Transverse colon (tissue), 4 donors: ENCODE results near the gene TRABD2B. TPM values are rescaled to one million over a fixed set of nuclear protein-coding genes. Genes with fewer than 3 reads are reported as not detected.

Experiments
- DNase-seq: peaks from one replicate; pipeline ENCODE4 v3.0.0-alpha.2; 2019
- H3K27ac ChIP-seq, 4 donors: fragments of 200-600 bp; sonication (generic); 2 replicates each; pipeline ENCODE4 v1.5.1; 2016 to 2018; ENCODE audit warnings: inconsistent platforms in 4 of 4
- H3K27me3 ChIP-seq: fragments of 200-600 bp; sonication (generic); 2 replicates; pipeline ENCODE4 v1.5.1; 2017; ENCODE audit warnings: inconsistent platforms
- H3K36me3 ChIP-seq, 4 donors: fragments of 200-600 bp; sonication (generic); 2 replicates each; pipeline ENCODE4 v1.5.1; 2017 to 2019; ENCODE audit warnings: inconsistent platforms in 4 of 4
- H3K4me1 ChIP-seq, 4 donors: fragments of 200-600 bp; sonication (generic); 2 replicates each; pipeline ENCODE4 v1.5.1; 2017 to 2020; ENCODE audit warnings: inconsistent platforms in 4 of 4
- H3K4me3 ChIP-seq, 4 donors: fragments of 200-600 bp; sonication (generic); 1 replicate in 1 of 4; 2 replicates in 3 of 4; pipeline versions ENCODE4 v1.5.1 to v1.6.1; 2017 to 2019; ENCODE audit warnings: inconsistent platforms in 4 of 4
- H3K9me3 ChIP-seq, 2 donors: fragments of 200-600 bp; sonication (generic); 2 replicates each; pipeline ENCODE4 v1.5.1; 2017 to 2019; ENCODE audit warnings: inconsistent platforms in 2 of 2
- EP300 ChIP-seq: sonication (generic); formaldehyde crosslinking; IDR thresholded peaks from one replicate; pipeline ENCODE4 v1.6.1; 2017; ENCODE audit warnings: antibody characterized with exemption, low read depth
- POLR2A ChIP-seq: fragments of 450-650 bp; IDR thresholded peaks from one replicate; pipeline ENCODE4 v1.6.1; 2016; ENCODE audit warnings: antibody characterized with exemption, mild to moderate bottlenecking, moderate library complexity
- POLR2AphosphoS5 ChIP-seq, 3 donors: sonication (generic); formaldehyde crosslinking; IDR thresholded peaks; one replicate each; pipeline ENCODE4 v1.6.1; 2016; ENCODE audit warnings: antibody characterized with exemption in 3 of 3
- WGBS, 2 donors: methylation state at CpG; one replicate each; pipeline ENCODE4 v1.1.5; 2018; ENCODE audit warnings: low coverage in 1 of 2; 5-methylcytosine and 5-hydroxymethylcytosine counted together
- in situ Hi-C, 4 donors: fragments of 200-750 bp; cut with MboI; loops; one replicate each; pipeline versions ENCODE4 v1.15.0 to v1.15.1; 2017; ENCODE audit warnings: low sequenced_read_pairs in 3 of 4, low pct_ligation_motif_present in 1 of 4, low pct_unique_long_range_greater_than_20kb in 1 of 4
- intact Hi-C: fragments of 100-400 bp; cut with DNase I; formaldehyde crosslinking; loops from one replicate; pipeline ENCODE4 v1.15.1; 2023; ENCODE audit warnings: low total_unique reads
- total RNA-seq, 4 donors: library from RNA; depleted of rRNA; stranded (reverse); fragments of >200 nt; gene quantifications; one replicate each; pipeline ENCODE4 v1.1.0, GENCODE V29; 2016
- TF ChIP-seq, protein P1 (sequence below), 5 experiments: fragments of 200-600 bp in 3 of 5; fragments of 450-650 bp in 2 of 5; sonication (generic) in 3 of 5; IDR thresholded peaks; 1 replicate in 2 of 5; 2 replicates in 3 of 5; pipeline ENCODE4 v1.5.1; 2016 to 2017; ENCODE audit warnings: antibody characterized with exemption in 5 of 5, inconsistent platforms in 3 of 5, mild to moderate bottlenecking in 2 of 5, moderate library complexity in 1 of 5

The TRABD2B gene
- total RNA-seq, 4 donors from 2014 or later, result 0.27 to 0.48 (median 0.37) TPM; not detected in 1

DNA sequence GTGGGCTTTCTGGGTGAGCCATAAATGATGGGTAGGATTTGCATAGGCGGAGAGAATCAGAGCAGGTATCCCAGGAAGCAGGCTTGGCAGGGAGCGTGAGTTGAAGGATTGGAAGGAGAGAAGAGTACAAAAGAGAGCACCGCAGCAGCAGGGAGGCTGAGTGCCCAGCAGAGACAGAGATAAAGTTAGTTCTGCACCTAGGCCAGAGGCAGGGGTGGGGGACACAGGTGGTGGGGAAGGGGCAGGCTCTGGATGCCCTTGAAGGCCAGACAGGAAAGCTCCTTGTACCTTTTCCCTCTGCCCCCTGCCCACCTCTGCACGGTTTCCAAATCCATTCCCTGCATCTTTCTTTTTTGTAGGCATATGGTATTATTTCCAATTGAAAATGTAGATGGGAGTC lies 33.0 kb upstream of the TRABD2B start:
- no peak overlapping the region for H3K4me3 ChIP-seq
- TF ChIP-seq POLR2A (no peak), POLR2AphosphoS5 (IDR thresholded peaks at IDR 0.05) (no peak), EP300 (no peak)
- TF ChIP-seq, protein P1, sequence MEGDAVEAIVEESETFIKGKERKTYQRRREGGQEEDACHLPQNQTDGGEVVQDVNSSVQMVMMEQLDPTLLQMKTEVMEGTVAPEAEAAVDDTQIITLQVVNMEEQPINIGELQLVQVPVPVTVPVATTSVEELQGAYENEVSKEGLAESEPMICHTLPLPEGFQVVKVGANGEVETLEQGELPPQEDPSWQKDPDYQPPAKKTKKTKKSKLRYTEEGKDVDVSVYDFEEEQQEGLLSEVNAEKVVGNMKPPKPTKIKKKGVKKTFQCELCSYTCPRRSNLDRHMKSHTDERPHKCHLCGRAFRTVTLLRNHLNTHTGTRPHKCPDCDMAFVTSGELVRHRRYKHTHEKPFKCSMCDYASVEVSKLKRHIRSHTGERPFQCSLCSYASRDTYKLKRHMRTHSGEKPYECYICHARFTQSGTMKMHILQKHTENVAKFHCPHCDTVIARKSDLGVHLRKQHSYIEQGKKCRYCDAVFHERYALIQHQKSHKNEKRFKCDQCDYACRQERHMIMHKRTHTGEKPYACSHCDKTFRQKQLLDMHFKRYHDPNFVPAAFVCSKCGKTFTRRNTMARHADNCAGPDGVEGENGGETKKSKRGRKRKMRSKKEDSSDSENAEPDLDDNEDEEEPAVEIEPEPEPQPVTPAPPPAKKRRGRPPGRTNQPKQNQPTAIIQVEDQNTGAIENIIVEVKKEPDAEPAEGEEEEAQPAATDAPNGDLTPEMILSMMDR (IDR thresholded peaks at IDR 0.05), result no peak
- no peak overlapping the region for H3K27ac ChIP-seq
- 81 to 95% methylated on average over 4 of the region's 4 CpGs for WGBS, 2 donors
- H3K27me3 ChIP-seq, result no peaks in the 10 kb centered on the region
- in situ Hi-C loops, result no loop called here
- no peak for DNase-seq
- H3K4me1 ChIP-seq, result no peaks in the 10 kb centered on the region
- intact Hi-C loops, result no loop called here
- no peaks in the 10 kb centered on the region for H3K9me3 ChIP-seq
- no peaks in the 10 kb centered on the region for H3K36me3 ChIP-seq

DNA sequence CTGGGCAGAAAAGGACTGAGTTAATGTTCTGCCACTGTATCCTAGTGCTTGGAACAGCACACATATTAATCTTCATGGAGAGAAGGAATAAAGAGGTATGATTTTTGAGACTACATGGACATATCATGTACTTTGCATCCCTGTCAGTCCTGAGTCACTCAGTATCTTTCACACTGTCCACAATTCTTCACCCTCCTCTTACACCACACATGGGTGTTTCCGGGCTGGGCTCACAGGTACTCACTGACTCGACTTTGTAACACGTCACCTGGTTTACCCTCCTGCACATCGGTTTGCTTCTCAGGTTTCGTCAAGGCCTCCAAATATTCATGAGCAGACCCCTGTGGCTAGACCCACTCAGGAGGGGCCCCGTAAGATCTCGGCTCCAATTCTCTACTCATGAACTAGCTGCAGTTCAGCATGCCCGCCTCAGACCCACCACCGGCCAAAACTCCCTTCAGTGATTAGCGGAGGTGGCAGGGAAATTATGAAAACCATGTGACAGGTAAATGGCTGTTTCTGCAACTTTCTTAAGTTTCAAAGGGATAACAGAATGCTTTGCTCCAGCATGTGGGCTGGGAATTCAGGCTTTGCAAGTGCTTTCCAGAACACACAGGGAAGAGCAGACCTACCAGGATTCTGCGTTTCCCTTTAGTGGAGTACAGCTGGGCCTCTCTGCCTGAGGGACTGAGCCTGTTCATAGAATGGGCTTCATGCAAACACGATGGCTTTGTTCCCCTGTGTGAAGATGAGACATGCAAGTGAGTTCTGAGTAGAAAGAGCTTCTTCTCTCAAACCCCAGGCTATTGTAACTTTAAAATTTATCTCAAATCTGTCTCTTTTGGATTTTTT lies 31.3 kb upstream of the TRABD2B start:
- H3K36me3 ChIP-seq, result no peaks in the 10 kb centered on the region
- H3K4me1 ChIP-seq, result no peaks in the 10 kb centered on the region
- TF ChIP-seq POLR2A (no peak), EP300 (no peak), POLR2AphosphoS5 (IDR thresholded peaks at IDR 0.05) (no peak)
- TF ChIP-seq, protein P1 (IDR thresholded peaks at IDR 0.05), result no peak
- no peak overlapping the region for H3K27ac ChIP-seq
- no peaks in the 10 kb centered on the region for H3K27me3 ChIP-seq
- no peaks in the 10 kb centered on the region for H3K9me3 ChIP-seq
- WGBS, 2 donors, result 82 to 85% methylated on average over 6 to 12 of the region's 12 CpGs
- no peak overlapping the region for H3K4me3 ChIP-seq
- DNase-seq, result no peak
- in situ Hi-C loops (no loop called here), intact Hi-C loops (no loop called here)

DNA sequence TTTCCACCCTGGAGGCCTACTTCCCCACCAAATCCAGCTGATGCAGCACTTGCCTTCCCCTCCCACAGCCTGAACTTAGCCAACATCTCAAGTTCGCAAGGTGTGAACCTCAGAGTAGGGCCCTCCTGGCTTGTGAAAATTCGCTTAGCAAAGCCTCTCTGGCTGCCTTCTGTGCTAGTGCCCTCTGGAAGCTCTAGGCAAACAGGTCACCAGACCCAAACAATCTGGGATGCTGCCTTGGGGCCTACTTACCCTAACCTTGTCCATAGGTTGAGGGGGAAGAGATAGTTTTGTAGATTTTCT lies 30.3 kb upstream of the TRABD2B start:
- no peak for TF ChIP-seq POLR2AphosphoS5 (IDR thresholded peaks at IDR 0.05)
- TF ChIP-seq, protein P1 (IDR thresholded peaks at IDR 0.05), result no peak
- TF ChIP-seq EP300, result no peak
- no peak for TF ChIP-seq POLR2A
- H3K27ac ChIP-seq, result no peak overlapping the region
- no peak for DNase-seq
- no peaks in the 10 kb centered on the region for H3K4me1 ChIP-seq
- intact Hi-C loops (no loop called here), in situ Hi-C loops (no loop called here)
- H3K4me3 ChIP-seq, result no peak overlapping the region
- no peaks in the 10 kb centered on the region for H3K27me3 ChIP-seq
- no peaks in the 10 kb centered on the region for H3K36me3 ChIP-seq
- H3K9me3 ChIP-seq, result no peaks in the 10 kb centered on the region
- WGBS, 2 donors, result 93% methylated on average over 2 of the region's 2 CpGs; no CpG with 5 or more reads in 1 of the 2 donors

DNA sequence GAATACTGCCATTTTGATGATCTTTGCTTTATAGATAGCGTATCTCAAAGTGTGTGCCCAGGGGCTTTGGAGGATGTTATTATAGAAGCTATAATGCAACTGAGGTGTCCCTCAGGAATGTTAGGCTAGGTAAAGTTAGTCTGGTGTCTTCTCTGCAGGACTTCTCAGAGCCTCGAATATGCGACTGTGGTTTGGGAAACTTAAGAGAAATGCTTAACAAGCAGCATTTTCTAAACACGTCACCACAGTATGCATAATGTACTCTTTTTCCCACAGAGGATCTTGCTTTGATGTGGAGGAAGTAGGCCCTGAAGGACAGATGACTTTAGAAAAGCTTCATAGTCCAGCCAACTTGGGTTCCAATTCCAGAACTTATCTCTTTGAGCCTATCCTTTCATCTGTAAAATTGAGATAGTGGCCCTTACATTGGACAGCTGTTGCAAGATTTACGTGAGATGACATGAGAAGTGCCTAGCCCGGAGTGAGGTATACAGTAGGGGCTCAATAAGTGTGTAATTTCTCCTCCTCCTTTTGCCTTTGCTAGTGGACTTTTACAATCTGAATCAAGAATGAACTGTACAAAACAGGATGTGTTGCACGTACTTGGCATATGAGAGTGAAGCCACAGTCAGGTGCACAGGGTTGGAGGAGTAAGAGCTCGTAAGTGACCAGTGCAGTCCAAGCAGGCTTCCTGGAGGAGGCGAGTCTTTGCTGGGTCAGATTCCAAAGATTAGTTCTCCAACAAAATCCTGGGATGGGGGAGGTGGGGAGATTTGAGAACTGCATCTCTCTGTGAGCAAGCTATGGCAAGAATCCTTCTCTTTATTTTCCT lies 29.7 kb upstream of the TRABD2B start:
- TF ChIP-seq, protein P1 (IDR thresholded peaks at IDR 0.05), result no peak
- TF ChIP-seq POLR2AphosphoS5 (IDR thresholded peaks at IDR 0.05) (no peak), POLR2A (no peak), EP300 (no peak)
- 83 to 100% methylated on average over 2 to 9 of the region's 9 CpGs for WGBS, 2 donors
- in situ Hi-C loops, result no loop called here
- H3K36me3 ChIP-seq, result no peaks in the 10 kb centered on the region
- H3K4me1 ChIP-seq, result no peaks in the 10 kb centered on the region
- no peak overlapping the region for H3K4me3 ChIP-seq
- no peak for DNase-seq
- intact Hi-C loops, result no loop called here
- H3K9me3 ChIP-seq, result no peaks in the 10 kb centered on the region
- H3K27ac ChIP-seq, result no peak overlapping the region
- H3K27me3 ChIP-seq, result no peaks in the 10 kb centered on the region
